Effector memory CD4-positive, alpha-beta T cell (primary cell): Measurements from ENCODE around the gene CDK7.
"Not testable (repeated sequence)": the region's sequence is repeated elsewhere in the genome, so short reads cannot be mapped to it uniquely, and the experiment has no call there.

ENCODE experiments used
- DNase-seq, 3 donors: peaks; one replicate each; pipeline ENCODE4 v3.0.0-alpha.2; 2020
- H3K27ac ChIP-seq: 2 replicates; pipeline ENCODE4 v1.7.0; 2013; ENCODE audit warnings: mild to moderate bottlenecking, low read length, moderate library complexity; ENCODE audit not compliant: insufficient read depth, poor library complexity, severe bottlenecking
- H3K27me3 ChIP-seq: replicated peaks from 2 replicates; pipeline ENCODE4 v1.7.0; 2013; ENCODE audit warnings: mild to moderate bottlenecking, low read length; ENCODE audit not compliant: insufficient read depth, control insufficient read depth, poor library complexity, severe bottlenecking
- H3K36me3 ChIP-seq: 2 replicates; pipeline ENCODE4 v1.7.0; 2013; ENCODE audit warnings: mild to moderate bottlenecking, low read length, moderate library complexity; ENCODE audit not compliant: control insufficient read depth, insufficient read depth
- H3K4me1 ChIP-seq: 2 replicates; pipeline ENCODE4 v1.7.0; 2013; ENCODE audit warnings: low read length, mild to moderate bottlenecking; ENCODE audit not compliant: control insufficient read depth, insufficient read depth, poor library complexity, severe bottlenecking
- H3K4me3 ChIP-seq: 2 replicates; pipeline ENCODE4 v1.7.0; 2013; ENCODE audit warnings: low read length, low read depth, mild to moderate bottlenecking; ENCODE audit not compliant: insufficient read depth, poor library complexity, severe bottlenecking
- H3K9me3 ChIP-seq: 2 replicates; pipeline ENCODE4 v1.7.0; 2013; ENCODE audit warnings: mild to moderate bottlenecking, low read length, moderate library complexity; ENCODE audit not compliant: control insufficient read depth

The CDK7 gene

DNA sequence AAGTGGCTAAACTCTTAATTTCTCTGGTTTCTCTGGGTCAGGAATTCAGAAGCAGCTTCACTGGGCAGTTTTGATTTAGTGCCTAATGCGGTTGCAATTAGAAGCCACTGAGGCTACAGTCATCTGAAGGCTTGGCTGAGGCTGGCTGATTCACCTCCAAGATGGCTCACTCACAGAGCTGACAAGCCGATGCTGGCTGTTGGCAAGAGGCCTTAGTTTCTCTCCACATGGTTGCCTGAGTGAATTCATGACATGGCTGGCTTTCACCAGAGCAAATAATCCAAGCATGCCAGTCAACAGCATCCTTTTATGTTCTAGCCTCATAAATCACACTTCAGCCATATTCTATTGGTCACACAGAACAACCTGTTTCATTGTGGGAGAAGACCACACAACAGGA is 2.8 kb upstream of the CDK7 start:
- H3K27ac ChIP-seq, result no peak overlapping the region
- H3K27me3 ChIP-seq, result no peaks in the 10 kb centered on the region
- no peak for DNase-seq
- H3K36me3 ChIP-seq, result peaks cover 7% of the 10 kb centered on the region
- no peak overlapping the region for H3K4me3 ChIP-seq
- H3K9me3 ChIP-seq, result no peaks in the 10 kb centered on the region
- peaks cover 4% of the 10 kb centered on the region for H3K4me1 ChIP-seq

- not testable (repeated sequence) for H3K4me1 ChIP-seq, H3K27me3 ChIP-seq, H3K9me3 ChIP-seq, H3K36me3 ChIP-seq, H3K27ac ChIP-seq, H3K4me3 ChIP-seq, DNase-seq
These were observed 2.0 kb downstream of the CDK7 start for GRCh38 chr5:69236733-69237132.

- no peak overlapping the region for H3K27ac ChIP-seq
- peaks cover 8% of the 10 kb centered on the region for H3K4me1 ChIP-seq
- H3K4me3 ChIP-seq, result no peak overlapping the region
- no peaks in the 10 kb centered on the region for H3K36me3 ChIP-seq
- H3K9me3 ChIP-seq, result no peaks in the 10 kb centered on the region
- H3K27me3 ChIP-seq, result no peaks in the 10 kb centered on the region
- DNase-seq, result no peak
These were observed 3.2 kb downstream of the CDK7 start for GRCh38 chr5:69237877-69238276.

DNA sequence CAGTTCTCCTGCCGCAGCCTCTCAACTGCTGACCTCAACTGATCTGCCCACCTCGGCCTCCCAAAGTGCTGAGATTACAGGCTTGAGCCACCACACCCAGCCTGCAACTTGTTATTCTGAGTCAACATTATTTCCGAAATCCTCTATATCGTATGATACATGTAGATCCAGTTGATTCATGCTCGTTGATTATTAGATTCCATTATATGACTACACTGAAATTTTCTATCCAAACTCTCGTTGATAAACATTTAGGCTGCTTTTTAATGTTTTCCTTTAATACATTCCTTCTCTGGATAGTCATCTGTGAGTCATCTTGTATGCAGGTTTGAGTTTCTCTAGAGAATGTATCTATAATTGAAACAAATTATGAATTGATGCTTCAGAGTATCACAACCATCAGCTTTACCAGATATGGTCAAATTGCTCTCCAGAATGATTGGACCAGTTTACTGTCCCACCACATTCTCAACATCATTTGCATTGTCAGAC is 4.1 kb downstream of the CDK7 start:
- no peaks in the 10 kb centered on the region for H3K9me3 ChIP-seq
- H3K36me3 ChIP-seq, result no peaks in the 10 kb centered on the region
- H3K4me1 ChIP-seq, result peaks cover 8% of the 10 kb centered on the region
- no peaks in the 10 kb centered on the region for H3K27me3 ChIP-seq
- no peak for DNase-seq
- H3K27ac ChIP-seq, result no peak overlapping the region
- no peak overlapping the region for H3K4me3 ChIP-seq

DNA sequence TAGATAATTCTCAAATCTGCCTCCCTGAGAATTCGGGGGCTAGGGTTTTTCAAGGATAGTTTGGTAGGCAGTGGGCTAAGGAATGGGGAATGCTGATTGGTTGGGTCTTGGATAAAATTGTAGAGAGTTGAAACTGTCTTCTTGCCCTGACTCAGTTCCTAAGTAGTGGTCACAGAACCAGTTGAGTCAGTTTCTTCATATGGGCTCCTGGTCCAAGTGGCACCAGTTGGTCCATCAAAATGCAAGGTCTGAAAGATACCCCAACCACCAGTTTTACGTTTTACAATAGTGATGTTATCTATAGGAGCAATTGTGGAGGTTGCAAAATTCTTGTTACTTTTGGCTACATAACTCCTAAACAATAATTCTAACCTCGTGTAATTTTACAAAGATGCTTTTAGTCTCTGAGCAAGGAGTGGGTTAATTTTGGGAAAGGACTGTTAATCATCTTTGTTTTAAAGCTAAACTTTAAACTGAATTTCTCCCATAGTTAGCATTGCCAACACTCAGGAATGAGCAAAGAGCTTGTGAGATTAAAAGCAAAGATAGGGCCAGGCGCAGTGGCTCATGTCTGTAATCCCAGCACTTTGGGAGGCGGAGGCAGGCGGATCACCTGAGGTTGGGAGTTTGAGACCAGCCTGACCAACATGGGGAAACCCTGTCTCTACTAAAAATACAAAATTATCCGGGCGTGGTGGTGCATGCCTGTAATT is 7.7 kb downstream of the CDK7 start:
- no peak for DNase-seq
- H3K27me3 ChIP-seq, result no peaks in the 10 kb centered on the region
- H3K4me1 ChIP-seq, result no peaks in the 10 kb centered on the region
- no peak overlapping the region for H3K27ac ChIP-seq
- no peaks in the 10 kb centered on the region for H3K9me3 ChIP-seq
- H3K4me3 ChIP-seq, result no peak overlapping the region
- no peaks in the 10 kb centered on the region for H3K36me3 ChIP-seq

GRCh38 chr5:69245031-69245430 is 10.3 kb downstream of the CDK7 start:
- Histone ChIP-seq H3K27ac (no peak overlapping the region), H3K4me1 (no peaks in the 10 kb centered on the region), H3K9me3 (no peaks in the 10 kb centered on the region), H3K4me3 (no peak overlapping the region), H3K36me3 (no peaks in the 10 kb centered on the region), H3K27me3 (no peaks in the 10 kb centered on the region)
- DNase-seq, result no peak

GRCh38 chr5:69248019-69248418 is 13.3 kb downstream of the CDK7 start:
- Histone ChIP-seq H3K36me3 (no peaks in the 10 kb centered on the region), H3K4me1 (no peaks in the 10 kb centered on the region), H3K9me3 (no peaks in the 10 kb centered on the region), H3K4me3 (no peak overlapping the region), H3K27ac (no peak overlapping the region), H3K27me3 (no peaks in the 10 kb centered on the region)
- DNase-seq, result no peak

DNA sequence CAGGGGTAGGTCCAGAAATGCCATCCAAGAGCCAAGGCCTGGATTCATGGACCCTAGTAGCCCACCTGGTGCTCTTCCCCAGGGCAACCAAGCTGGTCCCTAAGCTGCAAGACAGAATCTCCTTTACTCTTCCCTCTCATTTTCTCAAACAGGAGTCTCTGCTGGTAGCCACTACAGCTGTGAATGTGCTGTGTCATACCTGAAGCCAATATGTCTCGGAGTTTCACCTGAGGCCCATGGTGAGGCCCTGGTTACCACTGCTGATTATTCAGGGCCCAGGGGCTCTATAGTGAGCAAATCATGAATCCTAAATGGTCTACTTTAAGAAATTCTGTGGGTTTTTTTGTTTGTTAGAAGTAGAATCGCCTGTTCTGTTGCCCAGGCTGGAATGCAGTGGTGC is 15.9 kb downstream of the CDK7 start:
- Histone ChIP-seq H3K27me3 (no peaks in the 10 kb centered on the region), H3K27ac (no peak overlapping the region), H3K4me1 (no peaks in the 10 kb centered on the region), H3K9me3 (no peaks in the 10 kb centered on the region), H3K4me3 (no peak overlapping the region), H3K36me3 (peaks cover 6% of the 10 kb centered on the region)
- no peak for DNase-seq

- Histone ChIP-seq H3K4me3 (no peak overlapping the region), H3K27me3 (no peaks in the 10 kb centered on the region), H3K4me1 (no peaks in the 10 kb centered on the region), H3K36me3 (peaks cover 12% of the 10 kb centered on the region), H3K27ac (no peak overlapping the region), H3K9me3 (no peaks in the 10 kb centered on the region)
- no peak for DNase-seq
These were observed 17.8 kb downstream of the CDK7 start for GRCh38 chr5:69252437-69252836.

DNA sequence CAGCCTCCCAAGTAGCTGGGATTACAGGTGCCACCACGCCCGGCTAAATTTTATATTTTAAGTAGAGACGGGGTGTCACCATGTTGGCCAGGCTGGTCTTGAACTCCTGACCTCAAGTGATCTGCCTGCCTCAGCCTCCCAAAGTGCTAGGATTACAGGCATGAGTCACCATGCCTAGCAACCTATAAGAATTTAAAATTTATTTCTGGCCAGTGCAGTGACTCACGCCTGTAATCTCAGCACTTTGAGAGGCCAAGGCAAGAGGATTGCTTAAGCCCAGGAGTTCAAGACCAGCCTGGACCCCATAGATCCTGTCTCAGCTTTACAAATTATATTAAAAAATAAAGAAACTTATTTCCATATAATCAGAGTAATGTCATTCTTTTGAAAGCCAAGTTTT is 21.3 kb downstream of the CDK7 start:
- not testable (repeated sequence) for H3K4me3 ChIP-seq, H3K9me3 ChIP-seq, H3K27ac ChIP-seq, H3K4me1 ChIP-seq, H3K27me3 ChIP-seq, DNase-seq
- peaks cover 24% of the 10 kb centered on the region for H3K36me3 ChIP-seq
